Smooth muscle cell of the brain vasculature (primary cell): ENCODE data around the gene RD3L.
"Not testable (repeated sequence)": the region's sequence is repeated elsewhere in the genome, so short reads cannot be mapped to it uniquely, and the experiment has no call there.

Source experiments
- DNase-seq: peaks from one replicate; pipeline ENCODE4 v3.0.0-alpha.2; 2012; ENCODE audit warnings: low read depth, low spot score

The RD3L gene

DNA sequence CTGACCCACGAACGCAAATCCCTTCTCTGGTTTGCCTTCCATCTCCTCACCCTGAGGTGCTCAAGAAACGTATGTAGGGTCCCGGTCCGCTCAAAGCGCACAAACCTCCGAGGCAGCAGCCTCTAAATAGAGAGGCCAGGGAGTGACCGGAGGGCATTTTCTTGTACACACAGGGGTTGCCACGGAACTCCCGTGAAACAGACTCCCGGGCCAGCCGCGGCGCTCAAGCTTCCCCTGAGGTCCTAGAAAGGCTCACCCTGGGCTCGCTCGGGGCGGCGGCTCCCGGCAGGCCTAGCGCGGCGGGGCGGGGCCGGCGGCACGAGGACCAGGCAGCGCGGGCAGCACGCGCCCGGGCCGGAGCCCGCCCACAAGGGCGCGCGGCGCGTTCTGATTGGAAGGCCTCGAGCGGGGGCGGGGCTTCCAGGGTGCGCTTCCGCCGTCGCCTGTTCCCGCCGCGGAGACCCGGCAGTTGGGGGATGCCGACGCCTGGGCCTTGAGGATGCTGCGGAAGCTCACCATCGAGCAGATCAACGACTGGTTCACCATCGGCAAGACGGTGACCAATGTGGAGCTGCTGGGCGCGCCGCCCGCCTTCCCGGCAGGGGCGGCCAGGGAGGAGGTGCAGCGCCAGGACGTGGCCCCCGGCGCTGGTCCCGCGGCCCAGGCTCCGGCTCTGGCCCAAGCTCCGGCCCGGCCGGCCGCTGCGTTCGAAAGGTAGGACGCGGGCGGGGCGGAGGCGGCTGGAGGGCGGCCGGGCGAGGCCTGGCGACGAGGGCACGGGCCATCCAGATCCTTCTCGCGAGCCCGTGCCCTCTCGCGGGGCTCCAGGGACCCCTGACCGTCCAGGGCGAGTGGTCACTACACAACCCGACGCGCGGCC, 14.1 kb downstream of the RD3L start, which contains the start of gene TDRD9:
TSS of gene TDRD9 (plus strand) at position 446 of the 880 bp plus-strand sequence. CDS start at position 500, 54 bp downstream.
- DNase-seq: no peak

DNA sequence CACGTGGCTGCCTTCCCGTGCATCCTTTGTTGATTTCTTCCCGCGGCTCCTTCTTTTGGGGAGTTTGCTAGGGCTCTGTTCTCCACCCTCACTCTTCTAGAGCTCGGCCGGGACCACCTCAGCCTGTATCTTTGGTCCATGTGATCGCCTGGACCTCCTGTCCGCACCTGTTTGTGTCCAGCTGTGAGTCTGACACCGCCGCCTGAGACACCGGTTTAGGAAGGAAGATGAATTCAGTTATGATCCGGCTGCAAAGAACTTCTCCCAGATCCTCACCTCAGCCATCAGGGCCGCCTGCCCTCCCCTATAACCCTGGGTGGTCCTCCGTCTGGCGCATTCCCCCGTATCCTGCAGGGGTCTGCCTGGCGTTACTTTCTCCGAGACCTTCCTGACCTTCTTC, 14.8 kb downstream of the RD3L start:
- no peak for DNase-seq

DNA sequence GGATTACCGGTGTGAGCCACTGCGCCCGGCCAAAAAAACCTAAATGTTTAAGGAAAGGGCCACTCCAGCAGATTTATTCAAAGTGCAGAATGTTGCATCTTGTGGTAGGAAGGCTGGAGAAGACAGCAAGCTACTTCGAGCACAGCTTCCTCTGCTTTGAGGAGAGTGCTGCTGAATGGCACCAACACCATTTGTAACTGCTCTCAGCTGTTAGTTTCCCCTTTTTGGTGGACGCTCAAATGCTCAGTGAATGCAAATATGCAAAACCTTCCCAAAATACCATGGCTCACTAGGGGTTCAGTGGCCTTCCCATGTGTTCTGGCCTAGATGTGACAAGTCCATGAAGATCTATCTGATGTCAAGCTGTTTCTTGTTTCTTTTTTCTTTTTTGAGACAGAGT, 17.0 kb downstream of the RD3L start:
- DNase-seq: no peak

DNA sequence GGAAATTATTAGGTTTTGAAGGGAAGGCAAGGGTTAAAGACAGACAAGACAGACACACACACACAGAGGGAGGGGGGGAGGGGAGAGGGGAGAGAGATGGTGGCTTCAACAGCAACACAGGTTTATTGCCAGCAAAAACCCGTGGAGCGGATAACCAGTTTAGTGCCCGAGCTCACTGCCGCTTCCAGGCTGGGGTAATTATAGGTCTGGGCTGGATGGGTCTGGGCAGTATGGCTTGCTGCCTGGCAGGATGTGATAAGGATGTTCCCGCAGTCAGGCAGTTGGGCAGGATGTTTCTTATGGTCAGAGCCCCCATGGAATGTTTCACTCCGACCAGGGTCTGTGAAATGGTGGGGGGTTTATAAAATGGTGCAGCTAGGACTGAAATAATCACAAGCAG, 18.5 kb downstream of the RD3L start:
- no peak for DNase-seq

GRCh38 chr14:103921855-103922200, 20.5 kb downstream of the RD3L start:
- DNase-seq: not testable (repeated sequence)

- peak; percentile 78 for DNase-seq
Observed at GRCh38 chr14:103920981-103921854, 21.1 kb downstream of the RD3L start.

DNA sequence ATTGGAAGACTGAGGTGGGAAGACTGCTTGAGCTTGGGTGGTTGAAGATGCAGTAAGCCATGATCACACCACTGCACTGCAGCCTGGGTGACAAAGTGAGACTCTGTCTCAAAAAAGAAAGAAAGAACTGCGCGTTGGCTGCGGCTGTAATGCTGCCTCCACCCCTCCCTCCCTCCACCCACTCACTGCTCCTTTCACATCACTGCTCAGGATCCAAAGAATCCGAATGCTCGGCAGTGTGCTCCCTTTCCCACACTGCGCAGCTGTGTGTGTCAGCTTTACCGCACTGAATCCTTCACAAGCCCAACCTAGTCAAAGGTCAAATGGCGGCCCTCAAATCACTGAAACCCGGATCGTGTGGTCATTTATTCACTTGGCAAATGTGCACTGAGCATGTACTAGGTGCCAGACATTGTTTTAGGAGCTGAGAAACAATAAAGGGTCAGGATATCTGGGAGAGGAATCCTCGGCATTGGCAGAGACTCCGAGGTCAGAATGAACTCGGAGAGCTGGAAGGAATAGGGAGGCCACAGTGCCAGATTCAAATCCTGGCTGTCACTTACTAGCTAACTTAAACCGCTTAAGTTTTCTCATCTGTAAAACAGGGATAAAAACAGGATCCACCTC, 25.6 kb downstream of the RD3L start:
- DNase-seq: no peak

DNA sequence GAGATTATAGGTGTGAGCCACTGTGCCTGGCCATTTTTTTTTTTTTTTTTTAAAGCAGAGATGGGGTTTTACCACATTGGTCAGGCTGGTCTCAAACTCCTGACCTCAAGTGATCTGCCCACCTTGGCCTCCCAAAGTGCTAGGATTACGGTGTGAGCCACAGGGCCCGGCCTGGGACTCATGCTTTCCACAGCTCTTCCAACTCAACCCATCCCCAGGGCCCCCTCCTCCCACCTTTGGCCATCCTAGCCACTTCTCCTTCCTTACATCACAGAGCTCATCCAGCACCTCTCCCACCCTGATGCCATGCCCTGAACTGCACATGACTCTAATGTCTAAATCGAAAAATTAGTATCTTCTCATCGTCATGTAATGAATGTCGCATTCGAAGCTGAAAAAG, 26.7 kb downstream of the RD3L start:
- DNase-seq: no peak

DNA sequence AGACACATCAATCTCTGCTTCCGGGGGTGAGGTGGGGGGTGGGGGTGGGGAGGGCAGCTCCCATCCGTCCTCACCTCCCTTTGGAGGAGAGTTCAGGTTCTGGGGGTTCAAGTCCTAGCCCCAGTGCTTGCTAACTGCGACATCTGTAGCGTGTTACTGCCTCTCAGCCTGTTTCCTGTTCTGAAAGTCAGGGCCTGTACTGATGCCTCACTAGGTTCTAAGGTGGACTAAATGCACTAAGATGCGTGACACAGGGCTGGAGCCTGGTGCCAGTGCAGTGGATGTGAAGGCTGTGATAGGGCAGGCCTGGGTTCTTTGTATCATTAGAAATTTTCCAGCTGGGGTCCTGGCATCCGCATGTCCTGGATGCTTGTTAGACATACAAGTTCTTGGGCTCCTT, 31.3 kb downstream of the RD3L start:
- no peak for DNase-seq

- DNase-seq: no peak
Observed at GRCh38 chr14:103910262-103910935, 31.9 kb downstream of the RD3L start.

- no peak for DNase-seq
Observed at GRCh38 chr14:103909531-103910261, 32.6 kb downstream of the RD3L start.

- no peak for DNase-seq
Observed at GRCh38 chr14:103908580-103908979, 33.7 kb downstream of the RD3L start.

GRCh38 chr14:103905842-103906456, 36.4 kb downstream of the RD3L start:
- no peak for DNase-seq

DNA sequence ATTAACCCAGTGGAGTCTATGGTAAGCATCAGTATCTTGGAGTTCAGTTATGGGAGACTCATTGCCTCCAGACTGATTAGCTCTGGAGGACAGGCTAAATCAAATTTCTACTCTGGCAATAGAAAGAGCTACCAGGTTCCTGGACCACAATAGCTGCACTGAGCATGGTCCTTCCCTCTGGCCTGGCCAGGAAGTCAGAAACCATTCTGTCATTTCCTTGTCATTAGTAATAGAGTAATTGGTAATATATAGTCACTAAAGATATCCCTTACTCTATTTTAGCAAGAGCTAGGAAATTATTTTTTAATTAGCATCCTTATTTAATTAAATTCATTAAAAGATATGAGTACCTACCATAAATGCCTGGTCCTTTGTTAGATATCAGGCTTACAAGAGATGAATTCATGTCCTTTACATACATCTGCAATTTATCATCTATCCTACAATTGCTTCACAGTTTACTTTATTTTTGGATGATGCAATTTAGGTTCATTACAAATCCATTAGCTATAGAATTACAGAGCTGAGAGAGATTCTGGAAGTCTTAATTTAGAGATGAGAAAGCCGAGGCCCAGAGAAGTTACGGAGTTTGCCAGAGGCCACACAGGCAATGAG, 37.7 kb downstream of the RD3L start:
- DNase-seq: no peak

- DNase-seq: no peak
Observed at GRCh38 chr14:103899833-103900232, 42.5 kb downstream of the RD3L start.

GRCh38 chr14:103899316-103899715, 43.0 kb downstream of the RD3L start:
- no peak for DNase-seq

DNA sequence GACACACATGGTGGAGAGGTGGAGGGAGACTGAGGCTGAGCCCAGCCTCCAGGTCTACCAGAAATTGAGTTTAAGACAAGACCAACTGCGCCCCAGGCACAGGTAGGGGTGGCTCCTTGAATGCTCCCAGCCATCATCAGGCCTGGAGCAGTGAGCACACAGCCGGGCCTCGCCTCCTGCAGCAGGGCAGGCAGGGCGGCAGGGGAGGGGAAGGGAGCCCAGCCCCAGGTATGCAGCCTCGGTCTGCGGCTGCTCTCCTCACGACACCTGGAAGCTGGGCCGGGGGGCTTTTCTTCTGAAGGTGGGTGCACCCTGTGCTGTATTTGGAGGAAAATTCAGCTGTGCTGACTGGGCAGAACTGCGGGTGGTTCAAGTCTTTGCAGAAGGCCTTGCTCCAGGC, 43.6 kb downstream of the RD3L start:
- no peak for DNase-seq

- no peak for DNase-seq
Observed at GRCh38 chr14:103898204-103898603, 44.1 kb downstream of the RD3L start.

DNA sequence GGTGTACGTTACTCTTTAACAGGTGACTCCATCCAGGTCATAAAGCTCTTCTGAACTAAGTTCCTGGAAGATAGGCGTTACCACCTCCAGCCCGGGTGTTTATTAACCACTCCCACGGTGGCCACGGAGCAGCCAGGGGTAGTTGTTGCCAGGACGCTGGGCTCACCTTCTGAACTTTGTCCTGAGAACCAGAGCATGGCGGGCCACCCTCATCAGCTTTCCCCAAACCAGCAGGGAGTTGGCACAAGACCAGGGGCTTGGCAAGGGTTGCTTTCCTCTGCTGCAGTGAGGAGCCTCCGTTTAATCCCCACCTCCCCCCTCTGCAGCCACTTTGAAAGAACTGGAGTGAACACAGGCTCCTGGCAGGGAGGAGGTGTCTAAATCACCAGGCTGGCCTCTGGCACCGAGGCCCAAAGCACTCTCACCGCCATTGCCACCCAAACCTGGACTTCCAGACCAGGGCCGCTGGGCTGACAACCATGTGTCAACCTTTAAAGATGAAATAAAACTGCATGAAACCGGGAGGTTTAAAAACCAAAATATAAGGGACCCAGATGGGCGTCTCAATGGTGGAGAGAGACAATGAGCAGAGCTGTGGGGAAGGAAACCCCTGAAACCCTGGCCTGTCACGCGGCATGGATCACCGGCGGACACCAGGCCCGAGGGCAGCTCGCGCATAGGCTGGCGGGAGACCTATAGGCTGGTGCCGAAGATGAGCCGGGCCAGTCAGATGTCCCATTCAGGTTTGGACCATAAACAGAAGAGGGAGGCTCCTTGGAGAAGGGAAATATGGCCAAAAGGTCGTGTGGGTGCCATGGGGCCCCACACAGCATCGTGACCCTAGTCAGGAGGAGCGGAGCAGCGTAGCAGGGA, 45.0 kb downstream of the RD3L start:
- DNase-seq: no peak
